ENCODE measurements around the gene P2RX2.

Gene P2RX2

DNA sequence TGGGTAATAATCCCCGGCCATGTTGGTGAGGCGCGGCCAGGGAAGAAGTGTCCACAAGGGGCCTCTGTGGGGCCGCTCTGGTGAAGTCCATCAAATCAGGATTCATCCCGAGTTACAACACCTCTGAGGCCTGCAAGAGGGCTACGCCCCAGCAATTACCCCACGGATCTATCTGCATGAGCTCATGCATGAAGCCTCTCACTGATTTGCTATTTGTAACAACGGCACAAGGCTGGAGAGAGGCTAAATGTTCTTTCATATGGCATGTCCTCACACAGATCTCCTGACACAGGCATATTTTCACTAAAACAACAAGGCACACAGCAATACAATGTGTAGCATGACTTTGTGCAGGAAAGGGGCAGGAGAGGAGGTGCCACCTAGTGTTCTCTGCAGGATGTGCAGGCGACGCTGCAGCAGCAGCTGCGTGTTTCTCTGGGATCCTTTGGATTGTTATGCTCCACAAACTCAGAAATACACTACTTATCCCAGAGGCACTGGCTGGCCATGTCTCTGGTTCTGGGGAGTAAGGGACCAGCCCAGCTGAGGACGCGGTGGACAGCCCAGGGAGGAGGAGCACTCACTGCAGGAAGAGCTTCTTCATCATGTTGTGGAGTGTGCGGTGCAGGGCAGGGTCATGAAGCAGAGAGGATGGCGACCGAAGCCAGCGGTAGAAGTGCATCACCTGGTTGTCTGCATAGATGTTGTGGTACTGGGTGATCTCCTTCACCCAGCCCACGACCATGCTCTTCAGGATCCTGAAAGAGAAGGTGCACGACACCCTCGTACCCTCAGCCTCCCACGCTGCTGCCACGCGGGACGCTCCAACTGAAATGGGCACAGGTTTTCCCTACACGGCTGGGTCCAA lies 20.2 kb downstream of the P2RX2 start:
- no peak for DNase-seq

DNA sequence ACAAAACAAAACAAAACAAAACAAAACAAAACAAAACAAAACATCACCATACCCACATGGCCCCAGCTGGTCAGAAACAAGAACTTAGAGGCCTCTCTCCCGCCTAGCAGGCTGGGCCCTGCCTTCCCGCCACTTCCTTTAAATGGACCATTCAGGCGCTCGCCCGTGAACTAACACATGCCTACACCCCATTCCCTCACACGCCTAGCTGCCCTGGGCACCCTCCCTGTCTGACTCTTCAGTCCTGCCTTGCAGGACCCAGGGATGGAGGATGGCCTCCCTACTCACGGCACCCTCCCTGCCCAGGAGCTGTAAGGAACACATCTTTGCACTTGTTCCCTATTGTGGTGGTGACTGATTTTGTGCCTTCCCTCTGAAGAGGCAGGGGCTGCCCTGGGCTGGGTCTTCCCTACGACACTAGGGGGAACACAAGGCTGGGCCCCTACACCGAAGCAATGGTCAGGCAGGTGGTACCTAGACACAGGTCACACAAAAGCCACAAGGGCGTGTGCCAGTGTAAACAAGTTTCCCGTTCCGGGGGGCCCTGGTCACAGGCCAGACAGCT lies 21.5 kb downstream of the P2RX2 start:
- DNase-seq, result no peak

DNA sequence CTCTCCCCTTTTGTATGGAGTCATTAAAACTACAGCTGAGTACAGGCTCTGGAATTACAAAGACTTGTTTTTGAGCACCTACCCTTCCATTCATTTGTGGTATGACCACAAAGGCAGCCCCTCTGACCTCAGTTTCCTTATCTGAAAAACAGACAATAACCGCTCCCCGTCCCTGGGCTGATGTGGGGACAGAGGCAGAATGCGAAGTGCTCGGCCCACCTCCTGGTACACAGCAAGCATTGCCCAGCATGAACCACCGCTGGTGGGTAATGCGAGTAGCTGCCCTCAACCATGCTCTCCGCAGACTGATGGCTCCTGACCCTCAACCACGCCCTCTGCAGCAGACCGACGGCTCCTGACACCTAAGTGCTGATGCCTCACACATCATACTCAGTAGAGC lies 22.4 kb downstream of the P2RX2 start:
- no peak for DNase-seq

DNA sequence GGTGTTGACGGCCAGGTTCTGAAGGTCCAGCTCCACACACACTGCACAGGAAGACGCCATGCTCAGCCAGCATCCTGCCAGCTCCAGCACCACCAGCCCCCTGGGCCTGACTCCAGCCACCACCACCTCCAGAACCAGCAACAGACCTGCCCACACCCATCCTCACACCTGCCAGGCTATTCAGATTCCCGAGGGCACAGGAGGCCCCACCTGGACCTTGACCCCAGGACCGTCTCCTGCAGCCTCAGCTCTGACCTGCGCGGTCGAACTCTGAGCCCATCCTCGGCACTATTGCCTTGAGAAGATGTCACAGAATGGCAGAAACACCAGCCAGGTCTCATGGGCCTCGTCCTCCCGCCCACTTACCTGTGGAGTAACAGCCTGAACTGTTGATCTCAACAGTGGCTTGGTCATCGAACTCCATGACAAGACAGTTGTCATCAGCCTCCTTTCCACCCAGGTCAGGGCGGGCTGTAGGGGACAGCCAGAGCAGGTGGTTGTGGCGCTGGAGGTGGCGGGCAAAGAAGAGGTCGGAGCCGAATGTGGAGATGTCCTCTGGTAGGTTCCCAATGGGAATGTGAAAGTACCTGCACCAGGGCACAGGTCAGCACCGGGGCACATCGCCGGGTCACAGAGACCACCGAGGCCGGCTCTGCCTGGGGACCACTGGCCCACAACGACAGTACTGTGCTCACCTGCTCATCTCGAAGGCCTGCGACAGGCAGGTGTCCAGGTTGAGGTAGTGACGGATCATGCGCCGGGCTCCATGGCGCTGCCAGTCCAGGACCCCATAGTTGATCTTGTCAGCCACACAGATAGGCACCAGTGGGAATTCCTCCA lies 23.5 kb downstream of the P2RX2 start:
- DNase-seq, result no peak

DNA sequence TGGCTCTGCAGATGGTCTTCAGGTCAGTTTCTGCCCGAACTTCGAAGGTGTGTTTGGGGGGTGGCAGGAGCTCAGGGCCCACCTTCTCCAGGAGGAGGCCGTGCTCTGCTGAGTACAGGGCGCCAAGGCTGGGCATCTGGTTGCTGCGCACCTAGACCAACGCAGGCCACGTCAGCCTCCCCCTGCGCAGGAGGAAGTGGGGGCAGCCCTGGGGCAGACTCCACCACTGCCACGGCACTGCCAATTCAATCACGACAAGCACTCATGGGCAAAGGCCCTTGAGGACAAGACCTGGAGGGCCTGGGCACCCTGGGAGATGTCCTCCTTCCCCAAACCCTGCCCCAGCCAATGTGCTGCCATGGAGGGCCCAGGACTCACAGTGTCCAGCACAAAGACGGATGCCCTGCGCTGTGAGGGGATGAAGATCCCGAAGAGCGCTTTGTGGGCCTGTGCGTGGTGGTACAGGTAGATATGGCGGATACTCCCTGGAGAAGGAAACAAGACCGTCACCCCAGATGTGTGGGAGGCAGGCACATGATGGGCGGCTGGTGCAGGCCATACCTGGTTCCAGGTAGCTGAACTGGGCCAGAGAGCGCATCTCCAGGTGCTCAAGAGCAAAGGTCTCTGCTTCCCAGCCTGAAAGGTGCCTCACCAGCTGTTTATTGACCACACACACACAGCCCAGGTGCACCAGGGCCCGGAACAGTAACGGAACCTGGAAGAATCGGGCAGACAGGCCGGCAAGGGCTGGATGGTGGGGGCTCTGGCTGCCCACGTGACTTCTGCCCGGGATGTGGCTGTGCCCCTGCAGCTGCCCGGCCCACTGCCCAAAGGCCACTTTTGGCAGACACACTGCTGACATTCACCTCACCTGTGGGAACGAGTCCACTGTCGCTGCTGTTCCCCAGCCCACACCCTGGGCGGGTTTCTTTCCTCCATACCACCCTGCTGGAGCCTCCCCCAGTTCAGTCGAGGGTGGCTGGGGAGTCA lies 24.6 kb downstream of the P2RX2 start:
- DNase-seq, result no peak

DNA sequence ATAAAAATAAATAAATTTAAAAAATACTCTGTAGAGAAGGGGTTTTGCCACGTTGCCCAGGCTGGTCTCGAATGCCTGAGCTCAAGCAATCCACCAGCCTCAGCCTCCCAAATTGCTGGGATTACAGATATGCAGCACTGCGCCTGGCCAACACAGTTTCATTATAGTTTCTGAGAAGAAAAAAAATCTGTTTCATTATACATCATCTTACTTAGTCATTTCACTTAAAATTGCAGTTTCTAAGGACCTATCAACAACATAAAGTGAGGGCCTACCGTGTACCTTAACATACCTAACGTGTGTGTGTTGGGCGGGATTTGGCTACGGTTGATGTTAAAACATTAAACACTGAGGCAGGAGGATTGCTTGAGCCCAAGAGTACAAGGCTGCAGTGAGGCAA lies 28.3 kb downstream of the P2RX2 start:
- DNase-seq, result no peak

DNA sequence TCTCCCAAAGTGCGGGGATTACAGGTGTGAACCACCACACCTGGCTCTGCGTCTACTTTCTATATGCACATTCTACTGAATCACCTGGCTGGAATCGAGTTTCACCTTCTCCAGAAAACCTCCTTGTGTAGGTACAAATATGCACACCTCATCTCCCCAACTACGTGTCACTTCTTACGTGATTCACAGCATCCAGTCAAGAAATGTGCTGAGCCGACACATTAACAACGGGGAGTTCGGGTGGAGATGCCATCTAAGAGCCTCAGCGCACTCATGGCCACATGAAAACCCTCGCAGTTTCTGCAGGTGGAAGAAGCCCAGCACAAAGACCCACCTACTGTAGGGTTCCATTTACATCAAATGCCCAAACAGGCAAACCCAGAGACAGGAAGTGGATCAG lies 29.3 kb downstream of the P2RX2 start:
- DNase-seq, result no peak

DNA sequence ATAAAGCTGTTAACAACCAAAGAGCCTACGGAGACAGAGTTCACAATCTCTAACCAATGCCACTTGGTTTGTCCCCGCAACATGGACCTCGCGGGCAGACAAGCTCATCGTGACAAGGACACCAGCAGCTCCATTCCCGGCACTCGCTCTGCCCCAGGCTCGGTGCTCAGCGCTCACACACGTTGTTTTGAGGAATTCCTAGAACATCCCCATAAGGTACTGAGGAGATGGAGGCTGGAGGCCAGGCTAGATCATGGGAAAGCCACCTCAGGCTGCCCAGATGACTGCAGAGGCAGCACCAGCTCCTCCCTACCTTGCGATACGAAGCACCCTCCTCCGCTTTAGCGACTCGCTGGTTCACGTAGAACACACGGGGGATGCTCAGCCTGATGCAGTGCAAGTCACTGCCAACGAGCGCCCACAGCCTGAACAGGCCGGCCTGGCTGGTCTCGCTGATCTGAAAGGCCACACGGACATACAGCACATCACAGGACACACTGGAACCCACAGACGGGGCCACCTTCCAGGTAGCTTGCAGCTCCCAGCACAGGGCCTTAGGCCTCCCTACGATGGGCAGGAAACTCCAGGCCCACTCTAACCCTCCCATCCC lies 30.1 kb downstream of the P2RX2 start:
- DNase-seq, result no peak

DNA sequence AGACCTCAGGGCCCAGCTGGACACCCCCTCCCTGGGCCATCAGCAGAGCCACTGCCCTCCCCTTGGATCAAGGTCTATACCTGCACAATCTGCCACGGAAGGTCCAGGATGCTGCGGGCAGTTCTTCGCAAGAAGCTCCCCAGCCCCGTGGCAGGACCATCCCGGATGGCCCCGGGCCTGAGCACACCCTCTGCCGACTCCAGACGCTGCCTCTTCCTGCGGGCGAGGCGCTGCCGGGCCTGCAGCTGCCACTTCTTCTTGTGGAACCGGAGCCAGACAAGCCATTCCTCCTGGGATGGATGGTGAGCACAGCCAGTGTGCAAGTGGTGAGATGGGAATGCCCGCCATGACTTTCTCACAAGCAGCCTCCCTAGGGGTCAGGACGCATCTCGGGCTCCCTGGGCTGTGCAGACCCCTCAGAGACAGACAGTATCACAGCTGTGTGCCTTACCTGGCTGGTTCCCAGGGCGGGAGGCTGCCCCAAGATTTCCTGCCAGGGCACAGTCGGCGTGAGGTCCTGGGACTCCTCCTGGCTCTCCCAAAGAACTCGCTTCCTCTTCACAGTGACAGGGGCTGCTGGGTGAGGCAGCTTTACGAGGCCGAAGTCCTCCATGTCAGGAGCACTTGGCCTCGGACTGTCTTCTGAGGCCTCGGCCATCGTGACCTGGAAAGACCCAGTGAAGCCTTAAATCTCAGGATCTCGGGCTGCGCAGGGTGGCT lies 30.8 kb downstream of the P2RX2 start:
- no peak for DNase-seq

DNA sequence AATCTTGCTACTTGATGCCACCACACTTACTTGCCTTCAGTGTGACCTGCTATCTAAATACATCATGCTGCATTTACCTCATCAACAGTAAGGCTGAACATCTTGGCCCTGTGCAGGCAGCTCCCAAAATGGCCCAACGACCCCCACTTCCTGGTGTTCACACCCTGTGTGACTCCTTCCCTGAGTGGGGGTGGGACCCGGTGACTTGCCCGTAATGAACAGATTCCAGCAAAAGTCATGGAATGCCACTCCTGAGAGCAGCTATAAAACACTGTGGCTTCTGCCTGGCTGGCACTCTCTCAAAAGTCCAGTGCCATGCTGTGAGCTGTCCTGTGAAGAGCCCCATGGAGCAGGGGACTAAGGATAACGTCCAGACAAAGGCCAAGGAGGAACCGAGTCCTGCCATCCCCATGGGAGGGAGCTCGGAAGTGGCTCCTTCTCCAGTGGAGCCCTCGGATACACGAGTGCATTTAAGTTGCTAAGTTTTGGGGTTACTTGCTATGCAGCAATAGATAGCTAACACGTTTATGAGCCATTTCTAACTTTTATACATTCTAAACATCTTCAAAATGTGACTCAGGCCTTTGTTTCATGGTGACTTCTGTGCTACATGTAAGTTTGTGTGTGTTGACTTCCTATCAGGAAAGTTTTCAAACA lies 33.0 kb downstream of the P2RX2 start:
- no peak for DNase-seq

DNA sequence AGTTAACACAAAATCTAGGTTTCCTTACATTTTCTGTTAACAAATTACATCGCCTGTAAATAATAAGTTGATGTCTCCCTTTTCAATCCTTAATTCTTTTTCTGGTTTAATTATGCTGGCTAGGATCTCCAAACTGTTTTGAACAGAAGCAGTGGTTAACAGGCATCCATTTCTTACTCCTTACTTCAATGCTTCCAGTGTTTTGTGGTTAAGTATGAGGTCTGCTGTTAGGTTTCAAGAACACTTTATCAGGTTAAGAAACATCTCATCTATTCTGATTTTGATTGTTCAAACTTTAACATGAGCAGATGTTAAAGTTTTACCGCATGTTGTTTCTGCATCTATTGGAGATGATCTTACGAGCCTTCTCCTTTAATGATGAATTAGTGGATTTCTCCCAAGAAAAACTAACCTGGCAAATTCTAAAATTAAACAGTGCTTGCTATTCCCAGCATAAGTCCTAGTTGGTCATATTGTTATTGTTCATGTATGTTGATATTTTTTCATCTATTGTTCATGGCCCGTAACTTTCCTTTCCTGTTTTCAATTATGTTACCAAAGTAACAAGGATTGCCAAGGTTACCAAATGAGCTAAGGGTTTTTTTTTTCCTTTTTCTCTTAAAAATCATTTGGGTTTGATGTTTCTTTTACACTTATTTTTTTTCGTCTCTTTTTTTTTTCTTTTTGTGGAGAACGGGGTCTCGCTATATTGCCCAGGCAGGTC lies 35.2 kb downstream of the P2RX2 start:
- DNase-seq, result no peak

DNA sequence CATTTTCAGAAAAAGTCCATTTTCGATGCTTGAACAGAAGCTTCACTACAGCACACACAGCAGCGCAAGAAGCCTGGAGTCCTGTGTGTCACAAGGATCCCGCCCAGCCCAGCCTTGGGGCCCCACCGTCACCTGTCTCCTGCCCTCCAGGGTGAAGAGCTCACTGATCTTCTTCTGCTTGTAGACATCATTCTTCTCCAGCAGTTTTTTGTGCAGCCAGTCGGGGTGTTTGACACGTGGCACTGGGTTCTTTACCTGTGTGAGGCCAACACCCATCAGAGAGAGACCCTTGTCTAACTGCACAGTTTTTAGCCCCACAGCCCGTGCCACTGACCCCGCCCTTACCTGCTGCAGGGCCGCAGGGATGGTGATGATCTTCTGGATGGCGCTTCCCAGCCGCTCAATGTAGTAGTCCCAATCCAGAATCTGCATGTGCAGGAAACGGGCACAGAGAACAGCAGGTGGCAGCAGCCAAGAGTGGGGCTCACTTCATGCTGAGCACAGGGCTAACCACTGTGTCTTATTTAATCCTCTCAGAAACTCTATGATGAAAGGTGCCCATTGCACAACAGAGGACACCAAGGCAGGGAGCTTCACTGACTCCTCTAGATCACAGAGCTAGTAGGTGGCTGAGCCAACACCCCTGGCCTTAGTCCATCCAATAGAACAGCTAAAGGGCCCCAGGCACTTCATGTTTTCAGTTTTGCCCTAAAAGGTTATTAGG lies 38.6 kb downstream of the P2RX2 start:
- no peak for DNase-seq

DNA sequence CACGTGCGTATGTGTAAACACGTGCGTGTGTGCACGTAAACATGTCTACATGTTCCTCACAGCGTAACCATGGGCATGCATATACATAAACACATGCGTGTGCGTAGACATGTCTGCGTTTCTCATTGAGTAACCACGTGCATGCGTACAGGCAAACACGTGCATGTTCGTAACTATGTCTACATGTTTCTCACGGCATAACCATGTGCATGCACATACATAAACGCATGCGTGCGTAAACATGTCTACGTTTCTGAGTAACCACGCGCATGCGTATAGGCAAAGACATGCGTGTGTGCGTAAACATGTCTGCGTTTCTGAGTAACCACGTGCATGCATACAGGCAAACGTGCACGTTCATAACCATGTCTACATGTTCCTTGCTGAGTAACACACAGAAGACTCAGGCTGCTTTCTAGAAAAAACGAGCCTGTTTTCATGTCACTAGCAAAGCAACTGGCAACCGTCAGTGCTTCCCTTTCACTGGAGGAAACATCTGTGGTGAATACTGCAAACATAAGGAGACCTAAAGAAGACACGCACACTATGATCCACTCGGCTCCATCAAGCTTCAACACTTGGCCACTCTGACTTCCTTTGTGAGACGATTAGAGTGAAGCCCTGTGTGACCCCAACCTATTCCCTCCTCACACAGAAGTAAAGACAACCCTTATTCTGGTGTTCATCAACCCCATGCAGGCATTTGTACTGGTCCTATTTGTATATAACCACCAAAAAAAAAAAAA lies 39.7 kb downstream of the P2RX2 start:
- no peak for DNase-seq

DNA sequence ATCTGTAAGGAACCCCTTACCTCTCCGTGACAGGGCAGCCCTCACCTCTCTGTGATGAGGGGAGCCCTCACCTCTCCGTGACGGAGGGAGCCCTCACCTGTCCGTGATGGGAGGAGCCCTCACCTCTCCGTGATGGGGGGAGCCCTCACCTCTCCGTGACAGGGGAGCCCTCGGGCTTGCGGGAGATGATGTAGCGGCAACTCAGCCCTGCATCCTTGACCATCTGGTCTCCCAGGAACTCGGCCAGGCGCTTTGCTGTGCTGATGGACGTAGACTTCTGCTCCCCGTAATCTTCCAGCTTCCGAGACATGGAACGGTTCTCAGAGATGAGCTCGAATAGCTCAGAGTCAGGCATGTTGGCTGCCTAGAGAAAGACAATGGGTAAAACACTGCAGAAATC lies 40.6 kb downstream of the P2RX2 start:
- DNase-seq, result no peak

DNA sequence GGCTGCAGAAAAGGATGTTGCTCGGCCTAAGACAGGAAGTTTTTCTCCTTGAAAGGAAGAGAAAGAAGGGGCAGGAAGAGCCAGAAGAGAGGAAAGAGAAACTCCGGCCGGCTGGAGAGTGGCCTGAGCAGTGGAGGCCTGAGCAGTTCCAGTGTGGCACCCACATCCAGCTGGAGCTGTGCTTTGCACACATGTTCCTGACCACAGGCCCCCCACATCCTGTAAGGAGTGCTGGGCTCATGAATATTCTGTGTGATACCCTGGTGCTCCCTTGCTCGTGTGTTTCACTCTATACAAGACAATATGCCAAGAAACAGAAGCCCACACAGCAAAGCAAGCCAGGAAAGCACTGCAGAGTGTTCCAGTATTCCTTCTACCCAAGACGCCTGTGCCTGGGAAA lies 41.5 kb downstream of the P2RX2 start:
- no peak for DNase-seq

DNA sequence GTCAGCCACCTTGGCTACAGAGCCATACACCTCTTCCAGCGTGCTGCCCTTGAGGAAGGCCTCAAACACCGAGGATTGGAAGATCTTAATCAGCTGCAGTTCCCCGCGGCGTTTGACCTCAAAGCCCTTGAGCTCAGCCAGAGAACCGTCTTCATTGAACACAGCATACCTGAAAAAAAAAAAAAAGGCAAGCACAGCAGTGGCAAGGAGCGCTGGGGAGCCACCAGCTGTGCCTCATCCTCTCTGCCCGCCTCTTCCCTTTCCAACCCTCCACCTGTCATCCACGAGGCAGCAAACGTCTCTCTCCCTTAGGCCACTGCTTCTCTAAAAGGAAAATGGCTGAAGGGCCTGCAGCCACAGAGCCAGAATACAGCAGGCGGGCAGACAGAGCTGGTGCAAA lies 42.4 kb downstream of the P2RX2 start:
- no peak for DNase-seq

DNA sequence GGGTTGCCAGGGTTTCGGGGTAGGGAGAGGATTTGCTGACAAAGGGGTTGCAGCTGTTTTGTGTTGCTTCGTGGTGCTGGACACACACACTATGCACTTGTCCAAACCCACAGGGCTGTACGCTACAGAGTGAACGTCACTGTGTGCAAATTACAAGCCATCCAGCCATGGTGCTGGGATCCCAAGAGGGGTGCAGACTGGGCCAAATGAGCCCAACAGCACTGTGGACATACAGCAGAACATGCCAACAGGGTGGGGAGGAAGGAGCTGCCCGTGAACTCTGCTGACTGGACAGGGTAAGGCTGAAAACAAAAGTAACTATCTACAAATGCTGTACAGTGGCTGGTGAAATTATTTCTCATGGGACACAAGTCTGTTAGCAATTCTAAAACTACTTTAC lies 43.4 kb downstream of the P2RX2 start:
- DNase-seq, result no peak

DNA sequence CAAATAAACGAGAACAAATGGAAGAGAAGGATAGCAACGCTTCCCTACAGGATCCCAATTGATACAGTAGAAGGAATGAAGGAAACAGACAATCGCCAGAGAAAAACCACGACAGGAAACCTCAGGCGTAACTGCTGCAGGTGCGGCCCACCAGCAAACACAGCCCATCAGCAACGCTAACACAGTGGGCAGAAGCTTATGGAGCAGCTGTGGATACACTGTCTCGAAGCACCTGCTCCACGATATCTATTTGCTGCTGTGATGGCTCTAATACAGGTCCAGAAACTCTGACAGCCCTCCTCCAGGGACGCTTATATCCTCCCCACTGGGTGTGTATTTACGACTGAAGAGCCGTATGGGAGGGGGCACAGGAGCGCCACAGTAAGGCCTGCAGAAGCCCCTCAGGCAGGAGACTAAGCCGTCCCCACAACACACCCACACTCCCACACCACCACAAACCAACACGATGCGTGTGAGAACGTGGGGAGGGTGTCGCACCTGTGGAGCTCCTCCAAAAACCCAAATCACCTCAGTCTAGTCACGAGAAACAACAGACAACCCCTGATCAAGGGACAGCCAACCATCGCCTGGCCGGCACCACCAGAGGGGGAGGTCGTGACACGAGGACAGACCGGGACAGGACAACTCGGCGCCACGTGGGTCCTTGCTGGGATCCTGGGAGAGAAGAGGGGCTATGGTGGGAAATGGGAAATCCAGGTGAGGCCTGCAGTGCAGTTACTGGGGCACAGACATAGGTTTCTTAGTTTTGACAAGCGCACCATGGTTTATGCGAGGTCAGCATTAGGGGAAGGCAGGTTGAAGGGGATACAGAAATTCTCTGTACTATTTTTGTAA lies 44.6 kb downstream of the P2RX2 start:
- DNase-seq, result no peak
